SK-N-SH (cell line): ENCODE data around the gene TMEM62. TPM values are rescaled to one million over a fixed set of nuclear protein-coding genes. Genes with fewer than 3 reads are reported as not detected.

Source experiments
- CTCF ChIA-PET: fragments of 300-600, 350-600 bp; formaldehyde crosslinking; extraction: SDS; loops from one replicate; lab custom pipeline; 2021; lab: Yijun Ruan, JAX
- POLR2A ChIA-PET: fragments of 350-600 bp; sonication (Branson Sonifier 250); formaldehyde crosslinking; extraction: SDS; loops from one replicate; lab custom pipeline; 2020; ENCODE audit warnings: antibody characterized with exemption, inconsistent platforms; lab: Yijun Ruan, JAX
- DNase-seq: peaks from one replicate; pipeline ENCODE4 v3.0.0; 2012
- H2AFZ ChIP-seq: fragments of 200-600 bp; sonication (generic); 2 replicates; pipeline ENCODE4 v1.8.1; 2016; ENCODE audit warnings: antibody characterized with exemption, mild to moderate bottlenecking, low read depth
- H3F3A ChIP-seq: fragments of 200-600 bp; sonication (generic); replicated peaks from 2 replicates; pipeline ENCODE3; 2016; ENCODE audit warnings: antibody characterized with exemption, mild to moderate bottlenecking; ENCODE audit not compliant: insufficient read depth
- H3K27ac ChIP-seq, 2 experiments: fragments of 200-500 bp in 1 of 2; fragments of 200-600 bp in 1 of 2; sonication (Bioruptor generic) in 1 of 2; sonication (generic), shearing (Covaris generic) in 1 of 2; 2 replicates each; pipeline versions ENCODE4 v1.5.1 to v1.6.1; 2014 to 2016; ENCODE audit warnings: low read depth in 2 of 2, inconsistent platforms in 1 of 2, low read length in 1 of 2, mild to moderate bottlenecking in 1 of 2, mixed read lengths in 1 of 2
- H3K27me3 ChIP-seq: fragments of 200-600 bp; sonication (generic), shearing (Covaris generic); 2 replicates; pipeline ENCODE4 v1.6.1; 2016; ENCODE audit warnings: mixed run types; ENCODE audit not compliant: insufficient read depth
- H3K36me3 ChIP-seq, 2 experiments: fragments of 200-500 bp in 1 of 2; fragments of 200-600 bp in 1 of 2; sonication (Bioruptor generic) in 1 of 2; sonication (generic) in 1 of 2; replicated peaks in 1 of 2; 2 replicates each; pipeline versions ENCODE3 to v1.5.1; 2014 to 2016; ENCODE audit warnings: low read length in 1 of 2, mild to moderate bottlenecking in 1 of 2; ENCODE audit not compliant: insufficient read depth in 2 of 2, control insufficient read depth in 1 of 2
- H3K4me1 ChIP-seq, 2 experiments: fragments of 200-500 bp in 1 of 2; fragments of 200-600 bp in 1 of 2; sonication (Bioruptor generic) in 1 of 2; sonication (generic), shearing (Covaris generic) in 1 of 2; 2 replicates each; pipeline versions ENCODE4 v1.5.1 to v1.6.1; 2014 to 2016; ENCODE audit warnings: low read depth in 1 of 2, low read length in 1 of 2, mixed run types in 1 of 2; ENCODE audit not compliant: insufficient read depth in 2 of 2, control insufficient read depth in 1 of 2
- H3K4me2 ChIP-seq: fragments of 200-600 bp; sonication (generic), shearing (Covaris generic); 2 replicates; pipeline ENCODE4 v1.6.1; 2017; ENCODE audit warnings: mixed run types
- H3K4me3 ChIP-seq, 2 experiments: fragments of 200-500 bp in 1 of 2; fragments of 200-600 bp in 1 of 2; sonication (Bioruptor generic) in 1 of 2; sonication (generic), shearing (Covaris generic) in 1 of 2; 2 replicates each; pipeline versions ENCODE4 v1.5.1 to v1.8.1; 2014 to 2016; ENCODE audit warnings: low read depth in 2 of 2, inconsistent platforms in 1 of 2, low read length in 1 of 2, mild to moderate bottlenecking in 1 of 2, mixed read lengths in 1 of 2, moderate library complexity in 1 of 2
- H3K79me2 ChIP-seq: fragments of 200-600 bp; sonication (generic); 2 replicates; pipeline ENCODE4 v1.8.1; 2017; ENCODE audit warnings: mild to moderate bottlenecking; ENCODE audit not compliant: insufficient read depth
- H3K9ac ChIP-seq: fragments of 200-600 bp; sonication (generic); 2 replicates; pipeline ENCODE4 v1.6.1; 2017; ENCODE audit warnings: mixed run types
- H3K9me2 ChIP-seq: fragments of 200-600 bp; sonication (generic); 2 replicates; pipeline ENCODE4 v1.6.1; 2017; ENCODE audit warnings: mixed run types
- H3K9me3 ChIP-seq: fragments of 200-600 bp; sonication (generic); 2 replicates; pipeline ENCODE4 v1.6.1; 2017; ENCODE audit warnings: mixed run types, mild to moderate bottlenecking, moderate library complexity
- H4K20me1 ChIP-seq: fragments of 200-600 bp; sonication (generic); 2 replicates; pipeline ENCODE4 v1.6.1; 2017; ENCODE audit warnings: mild to moderate bottlenecking, mixed run types; ENCODE audit not compliant: insufficient read depth
- EZH2phosphoT487 ChIP-seq: fragments of 200-600 bp; sonication (generic); IDR thresholded peaks from 2 replicates; pipeline ENCODE4 v1.6.1; 2017; ENCODE audit warnings: low read depth, mixed run types, mild to moderate bottlenecking, antibody characterized with exemption, moderate library complexity, borderline replicate concordance
- FOSL2 ChIP-seq: IDR thresholded peaks from 2 replicates; pipeline ENCODE4 v1.4.0; 2012; ENCODE audit warnings: low read depth, mild to moderate bottlenecking, moderate library complexity, borderline replicate concordance
- FOXM1 ChIP-seq: IDR thresholded peaks from 2 replicates; pipeline ENCODE4 v1.4.0; 2012; ENCODE audit warnings: low read depth, mild to moderate bottlenecking
- GATA2 ChIP-seq: sonication (generic); formaldehyde crosslinking; IDR thresholded peaks from 2 replicates; pipeline ENCODE4 v1.5.0; 2020; ENCODE audit warnings: mild to moderate bottlenecking, missing genetic modification reagents
- JUND ChIP-seq: IDR thresholded peaks from 2 replicates; pipeline ENCODE4 v1.4.0; 2012
- MEF2A ChIP-seq: IDR thresholded peaks from 2 replicates; pipeline ENCODE4 v1.4.0; 2012; ENCODE audit warnings: low read depth, borderline replicate concordance
- RAD21 ChIP-seq: IDR thresholded peaks from 2 replicates; pipeline ENCODE4 v1.6.1; 2012; ENCODE audit warnings: mild to moderate bottlenecking, low read length
- SIN3A ChIP-seq: IDR thresholded peaks from 2 replicates; pipeline ENCODE4 v1.6.1; 2012; ENCODE audit warnings: low read depth, mild to moderate bottlenecking, low read length, moderate library complexity, borderline replicate concordance
- YY1 ChIP-seq: IDR thresholded peaks from 2 replicates; pipeline ENCODE4 v1.4.0; 2012; ENCODE audit warnings: low read depth, mild to moderate bottlenecking
- WGBS: methylation state at CpG from one replicate; pipeline ENCODE4 v1.1.6; 2017; ENCODE audit warnings: low lambda C conversion rate; 5-methylcytosine and 5-hydroxymethylcytosine counted together
- polyA plus RNA-seq, 3 experiments: library from polyadenylated mRNA; depleted of rRNA; stranded (reverse); fragments of >200 nt; gene quantifications; 2 replicates each; pipeline ENCODE4 v1.2.3, GENCODE V29; 2012
- TF ChIP-seq, protein P1 (sequence below): IDR thresholded peaks from 2 replicates; pipeline ENCODE4 v1.4.0; 2012; ENCODE audit warnings: low read depth
- TF ChIP-seq, protein P2 (sequence below): fragments of 150-350 bp; IDR thresholded peaks from 2 replicates; pipeline ENCODE4 v1.6.1; 2017; ENCODE audit warnings: antibody characterized with exemption, low read length, low read depth, borderline replicate concordance
- TF ChIP-seq, protein P3 (sequence below): fragments of 200-600 bp; sonication (generic); IDR thresholded peaks from 2 replicates; pipeline ENCODE4 v1.6.1; 2017; ENCODE audit warnings: antibody characterized with exemption, mild to moderate bottlenecking, moderate library complexity
- TF ChIP-seq, protein P4 (sequence below): IDR thresholded peaks from 2 replicates; pipeline ENCODE4 v1.4.0; 2012; ENCODE audit warnings: low read depth, borderline replicate concordance

The TMEM62 gene
- polyA plus RNA-seq, 1 of the 3 experiments (the other 2 are of a cell fraction), result 3.3 TPM

DNA sequence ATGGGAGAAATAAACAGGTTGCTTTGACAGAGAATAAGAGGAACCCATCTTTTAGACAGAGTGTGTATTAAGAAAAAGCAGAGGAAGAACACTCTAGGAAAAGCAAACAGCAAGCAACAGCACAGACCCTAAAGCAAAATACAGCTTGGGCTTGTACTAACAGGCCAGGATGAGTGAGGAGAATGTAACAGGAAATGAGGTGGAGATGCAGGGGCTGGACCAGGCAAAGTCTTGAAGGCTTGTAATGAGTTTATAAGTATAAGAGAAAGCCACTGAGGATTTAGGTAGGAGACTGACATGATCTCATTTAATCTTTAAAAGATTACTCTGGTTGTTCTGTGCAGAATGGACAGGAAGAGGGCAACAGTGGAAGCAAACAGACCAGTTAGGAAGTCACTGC is 32.4 kb upstream of the TMEM62 start:
- no peaks in the 10 kb centered on the region for H3K9me2 ChIP-seq
- ChIA-PET CTCF (no interaction called here), POLR2A (no interaction called here)
- no peaks in the 10 kb centered on the region for H3K9me3 ChIP-seq
- no peak overlapping the region for H3K9ac ChIP-seq
- DNase-seq, result no peak
- H3K27ac ChIP-seq, result no peak overlapping the region
- H3K79me2 ChIP-seq, result peaks cover 98% of the 10 kb centered on the region
- no peaks in the 10 kb centered on the region for H3K27me3 ChIP-seq
- no peak for TF ChIP-seq FOXM1
- no peak for TF ChIP-seq JUND
- TF ChIP-seq, protein P1, sequence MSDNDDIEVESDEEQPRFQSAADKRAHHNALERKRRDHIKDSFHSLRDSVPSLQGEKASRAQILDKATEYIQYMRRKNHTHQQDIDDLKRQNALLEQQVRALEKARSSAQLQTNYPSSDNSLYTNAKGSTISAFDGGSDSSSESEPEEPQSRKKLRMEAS, result no peak
- H3F3A ChIP-seq, result no peaks in the 10 kb centered on the region
- peaks cover 0 to 4% of the 10 kb centered on the region in 2 experiments; a peak in 3 of 4 replicates for H3K4me1 ChIP-seq
- H2AFZ ChIP-seq, result no peak overlapping the region
- H3K36me3 ChIP-seq, result peaks cover 7 to 11% of the 10 kb centered on the region in 2 experiments
- no peak overlapping the region for H3K4me2 ChIP-seq
- H3K4me3 ChIP-seq, result no peak overlapping the region
- no peaks in the 10 kb centered on the region for H4K20me1 ChIP-seq

DNA sequence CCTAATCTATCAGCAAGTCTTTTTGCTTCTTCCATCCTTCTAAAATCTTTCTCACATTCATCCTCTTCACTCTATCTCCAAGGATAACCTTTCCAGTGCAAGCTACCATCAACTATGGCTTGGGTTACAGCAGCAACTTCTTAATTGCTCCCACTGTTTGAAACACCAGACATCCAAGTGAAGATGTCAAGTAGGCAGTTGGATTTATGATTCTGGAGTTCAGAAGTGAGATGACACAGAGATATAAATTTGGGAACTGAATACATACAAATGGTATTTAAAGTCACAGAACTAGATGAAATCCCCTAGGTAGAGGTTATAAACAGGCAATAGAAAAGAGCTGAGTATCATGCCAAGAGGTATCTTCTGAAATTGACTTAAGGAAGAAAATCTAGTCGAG is 31.2 kb upstream of the TMEM62 start:
- no peaks in the 10 kb centered on the region for H3K27me3 ChIP-seq
- no peaks in the 10 kb centered on the region for H3K9me2 ChIP-seq
- peaks cover 0 to 4% of the 10 kb centered on the region in 2 experiments; a peak in 2 of 4 replicates for H3K4me1 ChIP-seq
- TF ChIP-seq GATA2 (no peak), FOXM1 (no peak), RAD21 (no peak), FOSL2 (no peak), EZH2phosphoT487 (no peak), YY1 (no peak), SIN3A (no peak), MEF2A (no peak)
- TF ChIP-seq, protein P2, sequence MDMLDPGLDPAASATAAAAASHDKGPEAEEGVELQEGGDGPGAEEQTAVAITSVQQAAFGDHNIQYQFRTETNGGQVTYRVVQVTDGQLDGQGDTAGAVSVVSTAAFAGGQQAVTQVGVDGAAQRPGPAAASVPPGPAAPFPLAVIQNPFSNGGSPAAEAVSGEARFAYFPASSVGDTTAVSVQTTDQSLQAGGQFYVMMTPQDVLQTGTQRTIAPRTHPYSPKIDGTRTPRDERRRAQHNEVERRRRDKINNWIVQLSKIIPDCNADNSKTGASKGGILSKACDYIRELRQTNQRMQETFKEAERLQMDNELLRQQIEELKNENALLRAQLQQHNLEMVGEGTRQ, result no peak
- TF ChIP-seq, protein P3, sequence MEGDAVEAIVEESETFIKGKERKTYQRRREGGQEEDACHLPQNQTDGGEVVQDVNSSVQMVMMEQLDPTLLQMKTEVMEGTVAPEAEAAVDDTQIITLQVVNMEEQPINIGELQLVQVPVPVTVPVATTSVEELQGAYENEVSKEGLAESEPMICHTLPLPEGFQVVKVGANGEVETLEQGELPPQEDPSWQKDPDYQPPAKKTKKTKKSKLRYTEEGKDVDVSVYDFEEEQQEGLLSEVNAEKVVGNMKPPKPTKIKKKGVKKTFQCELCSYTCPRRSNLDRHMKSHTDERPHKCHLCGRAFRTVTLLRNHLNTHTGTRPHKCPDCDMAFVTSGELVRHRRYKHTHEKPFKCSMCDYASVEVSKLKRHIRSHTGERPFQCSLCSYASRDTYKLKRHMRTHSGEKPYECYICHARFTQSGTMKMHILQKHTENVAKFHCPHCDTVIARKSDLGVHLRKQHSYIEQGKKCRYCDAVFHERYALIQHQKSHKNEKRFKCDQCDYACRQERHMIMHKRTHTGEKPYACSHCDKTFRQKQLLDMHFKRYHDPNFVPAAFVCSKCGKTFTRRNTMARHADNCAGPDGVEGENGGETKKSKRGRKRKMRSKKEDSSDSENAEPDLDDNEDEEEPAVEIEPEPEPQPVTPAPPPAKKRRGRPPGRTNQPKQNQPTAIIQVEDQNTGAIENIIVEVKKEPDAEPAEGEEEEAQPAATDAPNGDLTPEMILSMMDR, result no peak
- TF ChIP-seq, protein P4, sequence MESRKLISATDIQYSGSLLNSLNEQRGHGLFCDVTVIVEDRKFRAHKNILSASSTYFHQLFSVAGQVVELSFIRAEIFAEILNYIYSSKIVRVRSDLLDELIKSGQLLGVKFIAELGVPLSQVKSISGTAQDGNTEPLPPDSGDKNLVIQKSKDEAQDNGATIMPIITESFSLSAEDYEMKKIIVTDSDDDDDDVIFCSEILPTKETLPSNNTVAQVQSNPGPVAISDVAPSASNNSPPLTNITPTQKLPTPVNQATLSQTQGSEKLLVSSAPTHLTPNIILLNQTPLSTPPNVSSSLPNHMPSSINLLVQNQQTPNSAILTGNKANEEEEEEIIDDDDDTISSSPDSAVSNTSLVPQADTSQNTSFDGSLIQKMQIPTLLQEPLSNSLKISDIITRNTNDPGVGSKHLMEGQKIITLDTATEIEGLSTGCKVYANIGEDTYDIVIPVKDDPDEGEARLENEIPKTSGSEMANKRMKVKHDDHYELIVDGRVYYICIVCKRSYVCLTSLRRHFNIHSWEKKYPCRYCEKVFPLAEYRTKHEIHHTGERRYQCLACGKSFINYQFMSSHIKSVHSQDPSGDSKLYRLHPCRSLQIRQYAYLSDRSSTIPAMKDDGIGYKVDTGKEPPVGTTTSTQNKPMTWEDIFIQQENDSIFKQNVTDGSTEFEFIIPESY, result no peak
- CTCF ChIA-PET, result no interaction called here
- no peaks in the 10 kb centered on the region for H3F3A ChIP-seq
- POLR2A ChIA-PET, result no interaction called here
- H3K36me3 ChIP-seq, result peaks cover 7 to 11% of the 10 kb centered on the region in 2 experiments
- no peak overlapping the region for H3K4me2 ChIP-seq
- H3K9ac ChIP-seq, result no peak overlapping the region
- no peak overlapping the region for H3K27ac ChIP-seq
- peaks cover 86% of the 10 kb centered on the region for H3K79me2 ChIP-seq
- H2AFZ ChIP-seq, result no peak overlapping the region
- no peak for DNase-seq
- no peak overlapping the region for H3K4me3 ChIP-seq
- no peaks in the 10 kb centered on the region for H4K20me1 ChIP-seq
- 100% methylated on average over 1 of the region's 1 CpG for WGBS
- no peaks in the 10 kb centered on the region for H3K9me3 ChIP-seq
